WTC11 (cell line): ENCODE data around the gene ABHD13. TPM values are rescaled to one million over a fixed set of nuclear protein-coding genes. Genes with fewer than 3 reads are reported as not detected.

Experiments
- ATAC-seq: fragments of 200-7000 bp; cut with Tn5 transposase; 2 replicates; pipeline ENCODE4 v1.10.0; 2021; ENCODE audit warnings: mild to moderate bottlenecking, moderate library complexity
- CTCF ChIA-PET: fragments of 300-600 bp; sonication (Branson Sonifier 250); formaldehyde crosslinking; loops from one replicate; lab custom pipeline; 2021; ENCODE audit warnings: antibody characterized with exemption; lab: Charles Lee
- POLR2A ChIA-PET: fragments of 350-600 bp; sonication (Branson Sonifier 250); formaldehyde crosslinking; loops from one replicate; lab custom pipeline; 2021; ENCODE audit warnings: antibody characterized with exemption; lab: Charles Lee
- DNase-seq: peaks from one replicate; pipeline ENCODE4 v3.0.0; 2021; ENCODE audit warnings: low spot score
- H3K27ac Mint-ChIP-seq: 2 replicates; pipeline ENCODE4 v1.8.0; 2021; ENCODE audit warnings: mixed read lengths
- H3K27me3 Mint-ChIP-seq: 2 replicates; pipeline ENCODE4 v1.8.0; 2021; ENCODE audit warnings: low read depth, mild to moderate bottlenecking, moderate library complexity, mixed read lengths
- H3K36me3 Mint-ChIP-seq: 2 replicates; pipeline ENCODE4 v1.8.0; 2021; ENCODE audit warnings: mixed read lengths
- H3K4me1 Mint-ChIP-seq: 2 replicates; pipeline ENCODE4 v1.8.0; 2022; ENCODE audit warnings: mixed read lengths
- H3K4me3 Mint-ChIP-seq: 2 replicates; pipeline ENCODE4 v1.8.0; 2021; ENCODE audit warnings: mild to moderate bottlenecking, moderate library complexity, mixed read lengths
- H3K9me3 Mint-ChIP-seq: 2 replicates; pipeline ENCODE4 v1.8.0; 2021; ENCODE audit warnings: mixed read lengths
- CREB1 ChIP-seq: sonication (generic); formaldehyde crosslinking; IDR thresholded peaks from 2 replicates; pipeline ENCODE4 v1.8.0; 2023; ENCODE audit warnings: mild to moderate bottlenecking, missing genetic modification reagents
- EMX1 ChIP-seq: fragments of 250-450 bp; sonication (Bioruptor Pico); IDR thresholded peaks from 2 replicates; pipeline ENCODE4 v1.8.0; 2021; ENCODE audit warnings: mild to moderate bottlenecking
- ESRRA ChIP-seq: sonication (generic); formaldehyde crosslinking; IDR thresholded peaks from 2 replicates; pipeline ENCODE4 v1.8.1; 2022; ENCODE audit warnings: mild to moderate bottlenecking, missing genetic modification reagents, borderline replicate concordance
- ETV6 ChIP-seq: sonication (generic); formaldehyde crosslinking; IDR thresholded peaks from 2 replicates; pipeline ENCODE4 v1.8.1; 2022; ENCODE audit warnings: mild to moderate bottlenecking, missing genetic modification reagents
- FOXK1 ChIP-seq: sonication (generic); formaldehyde crosslinking; IDR thresholded peaks from 2 replicates; pipeline ENCODE4 v1.8.0; 2022; ENCODE audit warnings: mild to moderate bottlenecking, moderate library complexity, missing genetic modification reagents
- GRHL2 ChIP-seq: fragments of 250-450 bp; sonication (Bioruptor Pico); IDR thresholded peaks from 2 replicates; pipeline ENCODE4 v1.8.0; 2022; ENCODE audit warnings: mild to moderate bottlenecking, moderate library complexity; ENCODE audit not compliant: insufficient replicate concordance, severe bottlenecking
- NR3C1 ChIP-seq: sonication (generic); formaldehyde crosslinking; conservative IDR thresholded peaks from 2 replicates; pipeline ENCODE4 v1.8.1; 2023; ENCODE audit warnings: low read depth, mild to moderate bottlenecking, missing genetic modification reagents
- SMAD4 ChIP-seq: sonication (generic); formaldehyde crosslinking; IDR thresholded peaks from 2 replicates; pipeline ENCODE4 v1.8.0; 2022; ENCODE audit warnings: mild to moderate bottlenecking, missing genetic modification reagents
- SP1 ChIP-seq: sonication (generic); formaldehyde crosslinking; conservative IDR thresholded peaks from 2 replicates; pipeline ENCODE4 v1.8.1; 2022; ENCODE audit warnings: missing genetic modification reagents
- TEAD4 ChIP-seq: sonication (generic); formaldehyde crosslinking; IDR thresholded peaks from 2 replicates; pipeline ENCODE4 v1.8.0; 2022; ENCODE audit warnings: mild to moderate bottlenecking, missing genetic modification reagents
- total RNA-seq: library from RNA; stranded (reverse); gene quantifications from 3 replicates; pipeline ENCODE4 v1.2.3, GENCODE V29; 2021
- TF ChIP-seq, protein P1 (sequence below): sonication (generic); formaldehyde crosslinking; IDR thresholded peaks from 2 replicates; pipeline ENCODE4 v1.8.1; 2022; ENCODE audit warnings: low read depth, missing genetic modification reagents, borderline replicate concordance
- TF ChIP-seq, protein P2 (sequence below): sonication (generic); formaldehyde crosslinking; IDR thresholded peaks from 2 replicates; pipeline ENCODE4 v1.8.1; 2022; ENCODE audit warnings: mild to moderate bottlenecking, moderate library complexity, missing genetic modification reagents
- TF ChIP-seq, protein P3 (sequence below): sonication (generic); formaldehyde crosslinking; IDR thresholded peaks from 2 replicates; pipeline ENCODE4 v1.8.1; 2022; ENCODE audit warnings: low read depth, mild to moderate bottlenecking, moderate library complexity, missing genetic modification reagents, borderline replicate concordance
- TF ChIP-seq, protein P4 (sequence below): fragments of 250-450 bp; sonication (Bioruptor Pico); conservative IDR thresholded peaks from 2 replicates; pipeline ENCODE4 v1.9.0; 2021; ENCODE audit warnings: mild to moderate bottlenecking
- TF ChIP-seq, protein P5 (sequence below): sonication (generic); formaldehyde crosslinking; conservative IDR thresholded peaks from 2 replicates; pipeline ENCODE4 v1.8.1; 2023; ENCODE audit warnings: mild to moderate bottlenecking, low read depth, missing genetic modification reagents, moderate library complexity
- TF ChIP-seq, protein P6 (sequence below): sonication (generic); formaldehyde crosslinking; IDR thresholded peaks from 2 replicates; pipeline ENCODE4 v1.8.0; 2022; ENCODE audit warnings: mild to moderate bottlenecking, missing genetic modification reagents
- TF ChIP-seq, protein P7 (sequence below): sonication (generic); formaldehyde crosslinking; conservative IDR thresholded peaks from 2 replicates; pipeline ENCODE4 v1.8.1; 2022; ENCODE audit warnings: mild to moderate bottlenecking, missing genetic modification reagents
- TF ChIP-seq, protein P8 (sequence below): sonication (generic); formaldehyde crosslinking; IDR thresholded peaks from 2 replicates; pipeline ENCODE4 v1.8.0; 2023; ENCODE audit warnings: mild to moderate bottlenecking, missing genetic modification reagents
- TF ChIP-seq, protein P9 (sequence below): sonication (generic); formaldehyde crosslinking; IDR thresholded peaks from 2 replicates; pipeline ENCODE4 v1.8.1; 2022; ENCODE audit warnings: missing genetic modification reagents, borderline replicate concordance

Gene ABHD13
- total RNA-seq, 1 experiment from 2014 or later, result 5.4 TPM

DNA sequence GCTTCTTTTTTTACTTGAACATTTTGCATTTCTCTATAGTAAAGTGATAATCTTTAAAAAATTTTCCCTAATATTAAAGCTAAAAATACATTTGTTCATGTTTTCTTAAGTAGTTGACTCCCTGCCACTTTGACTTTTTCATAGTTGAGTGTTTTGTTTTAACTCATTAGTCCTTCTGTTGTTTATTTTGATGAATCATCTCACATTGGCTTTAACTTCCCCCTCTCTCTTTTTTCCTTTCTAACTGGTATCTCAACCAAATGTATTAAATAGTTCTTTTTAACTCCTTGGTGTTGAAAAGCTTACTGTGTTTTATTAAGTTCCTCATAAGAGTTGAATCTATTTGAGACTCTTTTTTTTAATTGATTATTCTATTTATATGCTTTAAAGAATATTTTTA lies 54.1 kb downstream of the ABHD13 start (continued):
- TF ChIP-seq, protein P1, sequence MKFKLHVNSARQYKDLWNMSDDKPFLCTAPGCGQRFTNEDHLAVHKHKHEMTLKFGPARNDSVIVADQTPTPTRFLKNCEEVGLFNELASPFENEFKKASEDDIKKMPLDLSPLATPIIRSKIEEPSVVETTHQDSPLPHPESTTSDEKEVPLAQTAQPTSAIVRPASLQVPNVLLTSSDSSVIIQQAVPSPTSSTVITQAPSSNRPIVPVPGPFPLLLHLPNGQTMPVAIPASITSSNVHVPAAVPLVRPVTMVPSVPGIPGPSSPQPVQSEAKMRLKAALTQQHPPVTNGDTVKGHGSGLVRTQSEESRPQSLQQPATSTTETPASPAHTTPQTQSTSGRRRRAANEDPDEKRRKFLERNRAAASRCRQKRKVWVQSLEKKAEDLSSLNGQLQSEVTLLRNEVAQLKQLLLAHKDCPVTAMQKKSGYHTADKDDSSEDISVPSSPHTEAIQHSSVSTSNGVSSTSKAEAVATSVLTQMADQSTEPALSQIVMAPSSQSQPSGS, result no peak
- TF ChIP-seq ETV6 (CRISPR knock-in tag), result no peak

DNA sequence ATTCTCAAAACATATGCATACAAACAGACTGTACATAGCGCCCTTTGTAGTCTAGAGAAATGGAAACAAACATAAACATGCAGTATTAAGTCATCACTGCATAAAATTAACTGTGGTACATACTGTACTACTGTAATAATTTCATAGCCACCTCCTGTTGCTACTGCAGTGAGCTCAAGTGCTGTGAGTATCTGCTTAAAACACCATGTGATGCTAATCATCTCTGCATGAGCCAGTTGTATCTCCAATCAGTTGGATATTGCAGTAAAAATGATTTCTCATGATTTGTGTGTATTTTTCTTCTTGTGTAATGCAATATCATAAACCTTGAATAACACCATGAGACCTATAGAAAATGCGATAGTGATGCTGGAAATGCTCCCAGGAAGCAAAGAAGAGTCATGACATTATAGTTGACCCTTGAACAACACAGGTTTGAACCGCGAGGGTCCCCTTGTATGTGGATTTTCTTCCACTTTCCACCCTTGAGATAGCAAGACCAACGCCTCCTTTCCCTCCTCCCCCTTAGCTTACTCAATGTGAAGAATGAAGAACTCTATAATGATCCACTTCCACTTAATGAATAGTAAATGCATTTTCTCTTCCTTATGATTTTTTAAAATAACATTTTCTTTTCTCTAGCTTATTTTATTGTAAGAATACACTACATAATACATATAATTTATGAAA lies 55.4 kb downstream of the ABHD13 start:
- ChIA-PET CTCF (no interaction called here), POLR2A (no interaction called here)
- peaks cover 11% of the 10 kb centered on the region for H3K4me1 Mint-ChIP-seq
- no peak for ATAC-seq
- no peak overlapping the region for H3K4me3 Mint-ChIP-seq
- TF ChIP-seq, protein P2, sequence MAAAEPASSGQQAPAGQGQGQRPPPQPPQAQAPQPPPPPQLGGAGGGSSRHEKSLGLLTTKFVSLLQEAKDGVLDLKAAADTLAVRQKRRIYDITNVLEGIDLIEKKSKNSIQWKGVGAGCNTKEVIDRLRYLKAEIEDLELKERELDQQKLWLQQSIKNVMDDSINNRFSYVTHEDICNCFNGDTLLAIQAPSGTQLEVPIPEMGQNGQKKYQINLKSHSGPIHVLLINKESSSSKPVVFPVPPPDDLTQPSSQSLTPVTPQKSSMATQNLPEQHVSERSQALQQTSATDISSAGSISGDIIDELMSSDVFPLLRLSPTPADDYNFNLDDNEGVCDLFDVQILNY (CRISPR knock-in tag), result no peak
- TF ChIP-seq, protein P3, sequence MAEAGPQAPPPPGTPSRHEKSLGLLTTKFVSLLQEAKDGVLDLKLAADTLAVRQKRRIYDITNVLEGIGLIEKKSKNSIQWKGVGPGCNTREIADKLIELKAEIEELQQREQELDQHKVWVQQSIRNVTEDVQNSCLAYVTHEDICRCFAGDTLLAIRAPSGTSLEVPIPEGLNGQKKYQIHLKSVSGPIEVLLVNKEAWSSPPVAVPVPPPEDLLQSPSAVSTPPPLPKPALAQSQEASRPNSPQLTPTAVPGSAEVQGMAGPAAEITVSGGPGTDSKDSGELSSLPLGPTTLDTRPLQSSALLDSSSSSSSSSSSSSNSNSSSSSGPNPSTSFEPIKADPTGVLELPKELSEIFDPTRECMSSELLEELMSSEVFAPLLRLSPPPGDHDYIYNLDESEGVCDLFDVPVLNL (CRISPR knock-in tag), result no peak
- TF ChIP-seq, protein P1, result no peak
- TF ChIP-seq, protein P4, sequence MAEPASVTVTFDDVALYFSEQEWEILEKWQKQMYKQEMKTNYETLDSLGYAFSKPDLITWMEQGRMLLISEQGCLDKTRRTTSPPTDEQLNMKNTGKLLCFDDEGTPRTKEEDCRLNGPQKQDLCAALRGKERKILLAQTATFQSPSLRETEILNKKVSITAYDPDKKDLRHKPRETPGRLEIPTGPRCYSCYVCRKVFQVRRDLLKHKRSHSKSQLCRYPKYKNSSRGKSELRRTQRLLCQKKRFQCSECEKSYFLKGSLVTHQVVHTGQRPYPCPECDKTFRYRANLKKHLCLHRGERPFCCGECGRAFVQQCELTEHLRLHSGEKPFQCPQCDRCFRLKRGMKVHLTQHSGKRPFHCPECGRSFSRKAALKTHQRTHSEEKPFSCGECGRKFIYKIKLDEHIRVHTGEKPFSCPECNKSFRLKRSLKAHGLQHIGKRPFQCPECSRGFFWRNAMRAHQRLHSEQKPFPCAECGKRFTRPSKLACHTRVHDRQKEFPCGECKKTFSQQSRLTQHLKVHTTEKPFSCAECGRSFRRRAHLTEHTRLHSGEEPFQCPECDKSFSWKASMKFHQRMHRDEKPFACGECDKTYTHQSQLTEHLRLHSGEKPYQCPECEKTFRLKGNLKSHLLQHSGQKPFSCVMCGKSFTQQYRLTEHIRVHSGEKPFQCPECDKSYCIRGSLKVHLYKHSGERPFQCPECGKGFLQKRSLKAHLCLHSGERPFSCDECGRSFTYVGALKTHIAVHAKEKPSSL (CRISPR knock-in tag), result no peak
- no peak for TF ChIP-seq ESRRA
- TF ChIP-seq, protein P5, sequence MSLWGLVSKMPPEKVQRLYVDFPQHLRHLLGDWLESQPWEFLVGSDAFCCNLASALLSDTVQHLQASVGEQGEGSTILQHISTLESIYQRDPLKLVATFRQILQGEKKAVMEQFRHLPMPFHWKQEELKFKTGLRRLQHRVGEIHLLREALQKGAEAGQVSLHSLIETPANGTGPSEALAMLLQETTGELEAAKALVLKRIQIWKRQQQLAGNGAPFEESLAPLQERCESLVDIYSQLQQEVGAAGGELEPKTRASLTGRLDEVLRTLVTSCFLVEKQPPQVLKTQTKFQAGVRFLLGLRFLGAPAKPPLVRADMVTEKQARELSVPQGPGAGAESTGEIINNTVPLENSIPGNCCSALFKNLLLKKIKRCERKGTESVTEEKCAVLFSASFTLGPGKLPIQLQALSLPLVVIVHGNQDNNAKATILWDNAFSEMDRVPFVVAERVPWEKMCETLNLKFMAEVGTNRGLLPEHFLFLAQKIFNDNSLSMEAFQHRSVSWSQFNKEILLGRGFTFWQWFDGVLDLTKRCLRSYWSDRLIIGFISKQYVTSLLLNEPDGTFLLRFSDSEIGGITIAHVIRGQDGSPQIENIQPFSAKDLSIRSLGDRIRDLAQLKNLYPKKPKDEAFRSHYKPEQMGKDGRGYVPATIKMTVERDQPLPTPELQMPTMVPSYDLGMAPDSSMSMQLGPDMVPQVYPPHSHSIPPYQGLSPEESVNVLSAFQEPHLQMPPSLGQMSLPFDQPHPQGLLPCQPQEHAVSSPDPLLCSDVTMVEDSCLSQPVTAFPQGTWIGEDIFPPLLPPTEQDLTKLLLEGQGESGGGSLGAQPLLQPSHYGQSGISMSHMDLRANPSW (CRISPR knock-in tag), result no peak
- TF ChIP-seq SP1 (CRISPR knock-in tag), result no peak
- TF ChIP-seq GRHL2 (CRISPR knock-in tag), result no peak
- TF ChIP-seq, protein P6, sequence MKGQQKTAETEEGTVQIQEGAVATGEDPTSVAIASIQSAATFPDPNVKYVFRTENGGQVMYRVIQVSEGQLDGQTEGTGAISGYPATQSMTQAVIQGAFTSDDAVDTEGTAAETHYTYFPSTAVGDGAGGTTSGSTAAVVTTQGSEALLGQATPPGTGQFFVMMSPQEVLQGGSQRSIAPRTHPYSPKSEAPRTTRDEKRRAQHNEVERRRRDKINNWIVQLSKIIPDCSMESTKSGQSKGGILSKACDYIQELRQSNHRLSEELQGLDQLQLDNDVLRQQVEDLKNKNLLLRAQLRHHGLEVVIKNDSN (CRISPR knock-in tag), result no peak
- TF ChIP-seq NR3C1 (CRISPR knock-in tag), result no peak
- no peak for TF ChIP-seq TEAD4 (CRISPR knock-in tag)
- TF ChIP-seq, protein P7, sequence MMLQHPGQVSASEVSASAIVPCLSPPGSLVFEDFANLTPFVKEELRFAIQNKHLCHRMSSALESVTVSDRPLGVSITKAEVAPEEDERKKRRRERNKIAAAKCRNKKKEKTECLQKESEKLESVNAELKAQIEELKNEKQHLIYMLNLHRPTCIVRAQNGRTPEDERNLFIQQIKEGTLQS (CRISPR knock-in tag), result no peak
- TF ChIP-seq CREB1, result no peak
- no peak for TF ChIP-seq SMAD4 (CRISPR knock-in tag)
- no peak for TF ChIP-seq EMX1
- TF ChIP-seq, protein P8, sequence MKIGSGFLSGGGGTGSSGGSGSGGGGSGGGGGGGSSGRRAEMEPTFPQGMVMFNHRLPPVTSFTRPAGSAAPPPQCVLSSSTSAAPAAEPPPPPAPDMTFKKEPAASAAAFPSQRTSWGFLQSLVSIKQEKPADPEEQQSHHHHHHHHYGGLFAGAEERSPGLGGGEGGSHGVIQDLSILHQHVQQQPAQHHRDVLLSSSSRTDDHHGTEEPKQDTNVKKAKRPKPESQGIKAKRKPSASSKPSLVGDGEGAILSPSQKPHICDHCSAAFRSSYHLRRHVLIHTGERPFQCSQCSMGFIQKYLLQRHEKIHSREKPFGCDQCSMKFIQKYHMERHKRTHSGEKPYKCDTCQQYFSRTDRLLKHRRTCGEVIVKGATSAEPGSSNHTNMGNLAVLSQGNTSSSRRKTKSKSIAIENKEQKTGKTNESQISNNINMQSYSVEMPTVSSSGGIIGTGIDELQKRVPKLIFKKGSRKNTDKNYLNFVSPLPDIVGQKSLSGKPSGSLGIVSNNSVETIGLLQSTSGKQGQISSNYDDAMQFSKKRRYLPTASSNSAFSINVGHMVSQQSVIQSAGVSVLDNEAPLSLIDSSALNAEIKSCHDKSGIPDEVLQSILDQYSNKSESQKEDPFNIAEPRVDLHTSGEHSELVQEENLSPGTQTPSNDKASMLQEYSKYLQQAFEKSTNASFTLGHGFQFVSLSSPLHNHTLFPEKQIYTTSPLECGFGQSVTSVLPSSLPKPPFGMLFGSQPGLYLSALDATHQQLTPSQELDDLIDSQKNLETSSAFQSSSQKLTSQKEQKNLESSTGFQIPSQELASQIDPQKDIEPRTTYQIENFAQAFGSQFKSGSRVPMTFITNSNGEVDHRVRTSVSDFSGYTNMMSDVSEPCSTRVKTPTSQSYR (CRISPR knock-in tag), result no peak
- TF ChIP-seq, protein P9, sequence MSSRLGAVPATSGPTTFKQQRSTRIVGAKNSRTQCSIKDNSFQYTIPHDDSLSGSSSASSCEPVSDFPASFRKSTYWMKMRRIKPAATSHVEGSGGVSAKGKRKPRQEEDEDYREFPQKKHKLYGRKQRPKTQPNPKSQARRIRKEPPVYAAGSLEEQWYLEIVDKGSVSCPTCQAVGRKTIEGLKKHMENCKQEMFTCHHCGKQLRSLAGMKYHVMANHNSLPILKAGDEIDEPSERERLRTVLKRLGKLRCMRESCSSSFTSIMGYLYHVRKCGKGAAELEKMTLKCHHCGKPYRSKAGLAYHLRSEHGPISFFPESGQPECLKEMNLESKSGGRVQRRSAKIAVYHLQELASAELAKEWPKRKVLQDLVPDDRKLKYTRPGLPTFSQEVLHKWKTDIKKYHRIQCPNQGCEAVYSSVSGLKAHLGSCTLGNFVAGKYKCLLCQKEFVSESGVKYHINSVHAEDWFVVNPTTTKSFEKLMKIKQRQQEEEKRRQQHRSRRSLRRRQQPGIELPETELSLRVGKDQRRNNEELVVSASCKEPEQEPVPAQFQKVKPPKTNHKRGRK (CRISPR knock-in tag), result no peak
- TF ChIP-seq FOXK1 (CRISPR knock-in tag), result no peak
- no peaks in the 10 kb centered on the region for H3K36me3 Mint-ChIP-seq
- H3K27ac Mint-ChIP-seq, result no peak overlapping the region
- peaks cover 5% of the 10 kb centered on the region; the same call in 1 of the 2 replicates for H3K9me3 Mint-ChIP-seq
- H3K27me3 Mint-ChIP-seq, result no peaks in the 10 kb centered on the region
- DNase-seq, result no peak
